Effector memory CD4-positive, alpha-beta T cell (primary cell): ENCODE measurements around the gene VWC2L.

Source experiments
- DNase-seq, 3 donors: peaks; one replicate each; pipeline ENCODE4 v3.0.0-alpha.2; 2020
- H3K27ac ChIP-seq: 2 replicates; pipeline ENCODE4 v1.7.0; 2013; ENCODE audit warnings: mild to moderate bottlenecking, low read length, moderate library complexity; ENCODE audit not compliant: insufficient read depth, poor library complexity, severe bottlenecking
- H3K27me3 ChIP-seq: replicated peaks from 2 replicates; pipeline ENCODE4 v1.7.0; 2013; ENCODE audit warnings: mild to moderate bottlenecking, low read length; ENCODE audit not compliant: insufficient read depth, control insufficient read depth, poor library complexity, severe bottlenecking
- H3K36me3 ChIP-seq: 2 replicates; pipeline ENCODE4 v1.7.0; 2013; ENCODE audit warnings: mild to moderate bottlenecking, low read length, moderate library complexity; ENCODE audit not compliant: control insufficient read depth, insufficient read depth
- H3K4me1 ChIP-seq: 2 replicates; pipeline ENCODE4 v1.7.0; 2013; ENCODE audit warnings: low read length, mild to moderate bottlenecking; ENCODE audit not compliant: control insufficient read depth, insufficient read depth, poor library complexity, severe bottlenecking
- H3K4me3 ChIP-seq: 2 replicates; pipeline ENCODE4 v1.7.0; 2013; ENCODE audit warnings: low read length, low read depth, mild to moderate bottlenecking; ENCODE audit not compliant: insufficient read depth, poor library complexity, severe bottlenecking
- H3K9me3 ChIP-seq: 2 replicates; pipeline ENCODE4 v1.7.0; 2013; ENCODE audit warnings: mild to moderate bottlenecking, low read length, moderate library complexity; ENCODE audit not compliant: control insufficient read depth

The VWC2L gene

GRCh38 chr2:214386720-214387119 is 24.1 kb upstream of the VWC2L start:
- Histone ChIP-seq H3K9me3 (no peaks in the 10 kb centered on the region), H3K4me3 (no peak overlapping the region), H3K27ac (no peak overlapping the region), H3K36me3 (no peaks in the 10 kb centered on the region), H3K27me3 (no peaks in the 10 kb centered on the region), H3K4me1 (no peaks in the 10 kb centered on the region)
- DNase-seq: no peak

- Histone ChIP-seq H3K4me1 (no peaks in the 10 kb centered on the region), H3K27me3 (no peaks in the 10 kb centered on the region), H3K4me3 (no peak overlapping the region), H3K36me3 (no peaks in the 10 kb centered on the region), H3K27ac (no peak overlapping the region), H3K9me3 (no peaks in the 10 kb centered on the region)
- no peak for DNase-seq
Observed at GRCh38 chr2:214389334-214389733, 21.5 kb upstream of the VWC2L start.

DNA sequence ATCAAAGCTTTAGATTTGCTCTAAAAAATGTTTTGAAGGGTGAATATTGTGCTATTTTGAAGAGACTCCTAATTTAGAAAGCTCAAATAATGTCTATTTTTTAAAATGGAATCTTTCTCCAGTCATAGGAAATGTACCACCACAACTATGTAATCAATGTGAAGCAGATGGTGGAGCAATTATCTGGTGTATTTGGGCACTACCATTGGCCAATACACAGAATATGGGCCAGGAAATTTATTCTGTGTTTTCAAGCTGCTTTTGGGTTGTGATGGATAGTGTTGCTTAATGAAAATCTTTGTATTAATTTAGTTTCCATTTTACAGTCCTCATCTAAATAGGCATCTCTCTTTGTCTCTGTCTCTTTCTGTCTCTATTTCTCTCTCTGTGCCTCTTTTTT is 17.1 kb upstream of the VWC2L start:
- Histone ChIP-seq H3K36me3 (no peaks in the 10 kb centered on the region), H3K4me3 (no peak overlapping the region), H3K4me1 (no peaks in the 10 kb centered on the region), H3K27me3 (no peaks in the 10 kb centered on the region), H3K27ac (no peak overlapping the region), H3K9me3 (no peaks in the 10 kb centered on the region)
- DNase-seq: no peak

- H3K4me3 ChIP-seq: no peak overlapping the region
- H3K27ac ChIP-seq: no peak overlapping the region
- no peaks in the 10 kb centered on the region for H3K27me3 ChIP-seq
- DNase-seq: no peak
- no peaks in the 10 kb centered on the region for H3K9me3 ChIP-seq
- H3K36me3 ChIP-seq: no peaks in the 10 kb centered on the region
- no peaks in the 10 kb centered on the region for H3K4me1 ChIP-seq
Observed at GRCh38 chr2:214395040-214395439, 15.8 kb upstream of the VWC2L start.

GRCh38 chr2:214401580-214401979 is 9.3 kb upstream of the VWC2L start:
- no peak for DNase-seq

DNA sequence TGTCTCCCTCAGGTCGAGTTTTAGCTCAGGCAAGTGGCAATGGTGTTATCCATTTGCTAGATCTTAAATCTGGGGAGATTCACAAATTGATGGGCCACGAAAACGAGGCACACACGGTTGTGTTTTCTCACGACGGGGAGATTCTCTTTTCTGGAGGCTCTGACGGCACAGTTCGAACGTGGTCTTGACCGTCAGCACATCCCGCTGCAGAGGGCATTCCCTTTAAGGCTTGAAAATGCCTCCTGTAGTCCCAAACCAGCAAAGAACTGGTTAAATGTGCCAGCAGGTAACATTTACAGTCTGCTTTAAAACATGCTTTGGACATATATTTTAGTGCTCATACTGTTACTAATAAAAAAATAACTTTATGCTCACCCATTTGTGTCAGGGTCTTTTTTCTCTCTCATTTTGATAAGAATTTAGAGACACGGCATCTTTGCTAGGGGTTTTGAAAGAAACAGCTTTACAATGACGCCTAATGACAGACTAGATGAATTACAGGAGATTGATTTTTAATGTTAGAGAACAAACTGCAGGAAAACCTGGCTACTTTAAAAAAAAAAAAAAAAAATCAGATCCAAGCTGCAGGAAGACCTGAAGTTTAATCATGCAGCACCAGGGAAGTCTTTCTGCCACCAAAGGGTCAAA is 602 bp upstream of the VWC2L start:
- no peak for DNase-seq

More at GRCh38 chr2:214401580-214401979, 9.3 kb upstream of the VWC2L start:
- no peaks in the 10 kb centered on the region for H3K9me3 ChIP-seq
- H3K27me3 ChIP-seq: no peaks in the 10 kb centered on the region
- no peaks in the 10 kb centered on the region for H3K36me3 ChIP-seq
- H3K4me1 ChIP-seq: no peaks in the 10 kb centered on the region
- H3K4me3 ChIP-seq: no peak overlapping the region
- H3K27ac ChIP-seq: no peak overlapping the region

GRCh38 chr2:214412679-214413078 is 1.8 kb downstream of the VWC2L start:
- no peaks in the 10 kb centered on the region for H3K4me1 ChIP-seq
- no peaks in the 10 kb centered on the region for H3K27me3 ChIP-seq
- no peaks in the 10 kb centered on the region for H3K36me3 ChIP-seq
- no peak overlapping the region for H3K4me3 ChIP-seq
- no peaks in the 10 kb centered on the region for H3K9me3 ChIP-seq
- no peak for DNase-seq
- H3K27ac ChIP-seq: no peak overlapping the region

More for the DNA sequence above, 602 bp upstream of the VWC2L start:
- Histone ChIP-seq H3K9me3 (no peaks in the 10 kb centered on the region), H3K36me3 (no peaks in the 10 kb centered on the region), H3K27me3 (no peaks in the 10 kb centered on the region), H3K4me1 (no peaks in the 10 kb centered on the region), H3K27ac (no peak overlapping the region), H3K4me3 (no peak overlapping the region)

DNA sequence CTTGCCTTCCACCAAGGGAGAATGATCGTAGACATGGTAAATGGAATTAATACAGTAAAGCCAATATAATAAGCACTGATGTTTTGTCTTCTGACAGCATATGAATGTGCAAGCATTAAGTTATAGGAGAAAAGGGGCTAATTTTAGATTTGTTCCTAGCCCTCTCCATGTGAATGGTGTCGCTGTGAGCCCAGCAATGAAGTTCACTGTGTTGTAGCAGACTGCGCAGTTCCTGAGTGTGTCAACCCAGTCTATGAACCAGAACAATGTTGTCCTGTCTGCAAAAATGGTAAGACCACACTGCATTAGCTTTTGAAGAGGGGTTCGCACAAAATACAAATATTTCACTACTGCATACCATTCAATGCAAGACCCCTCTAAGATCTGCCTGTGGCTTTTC is 25.6 kb downstream of the VWC2L start:
- no peaks in the 10 kb centered on the region for H3K27me3 ChIP-seq
- no peak overlapping the region for H3K27ac ChIP-seq
- no peak for DNase-seq
- no peak overlapping the region for H3K4me3 ChIP-seq
- H3K36me3 ChIP-seq: no peaks in the 10 kb centered on the region
- H3K9me3 ChIP-seq: no peaks in the 10 kb centered on the region
- no peaks in the 10 kb centered on the region for H3K4me1 ChIP-seq

DNA sequence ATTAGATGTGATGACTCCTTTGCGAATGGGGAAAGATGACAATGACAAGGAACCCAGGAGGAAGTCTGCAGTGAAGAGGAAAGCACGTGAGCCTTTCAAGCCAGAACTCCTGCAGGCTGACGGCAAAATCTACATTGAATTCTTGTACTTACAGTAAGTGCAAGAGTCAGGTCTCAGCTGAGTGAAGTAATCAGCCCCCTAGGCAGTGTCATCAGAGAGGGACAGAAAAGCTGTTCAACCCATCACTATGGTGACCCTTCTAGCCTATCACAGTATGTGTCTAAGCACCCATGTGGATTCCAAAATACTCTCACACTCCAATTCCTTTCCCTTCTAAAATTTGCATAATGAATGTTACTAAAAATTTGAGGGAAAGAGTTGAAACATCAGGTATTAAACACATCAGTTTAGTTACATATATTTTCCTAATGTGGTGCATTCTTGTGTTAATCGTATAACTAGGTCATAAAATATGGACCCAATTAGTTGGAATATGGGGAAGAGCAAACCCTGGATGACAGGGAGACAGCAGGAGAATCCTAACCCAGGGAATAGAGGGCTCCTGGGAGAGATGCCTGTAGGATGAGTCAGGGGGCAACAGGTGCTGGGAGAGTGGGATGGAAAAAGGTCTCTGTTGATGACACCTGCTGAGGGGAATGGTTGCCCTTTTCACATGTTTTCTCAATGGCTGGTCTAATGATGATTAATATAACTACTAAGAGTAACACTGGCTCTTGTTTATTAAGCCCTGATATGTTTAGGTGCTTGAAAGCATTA is 39.5 kb downstream of the VWC2L start:
- Histone ChIP-seq H3K27ac (no peak overlapping the region), H3K27me3 (no peaks in the 10 kb centered on the region), H3K9me3 (no peaks in the 10 kb centered on the region), H3K4me3 (no peak overlapping the region), H3K36me3 (no peaks in the 10 kb centered on the region), H3K4me1 (no peaks in the 10 kb centered on the region)
- DNase-seq: no peak

DNA sequence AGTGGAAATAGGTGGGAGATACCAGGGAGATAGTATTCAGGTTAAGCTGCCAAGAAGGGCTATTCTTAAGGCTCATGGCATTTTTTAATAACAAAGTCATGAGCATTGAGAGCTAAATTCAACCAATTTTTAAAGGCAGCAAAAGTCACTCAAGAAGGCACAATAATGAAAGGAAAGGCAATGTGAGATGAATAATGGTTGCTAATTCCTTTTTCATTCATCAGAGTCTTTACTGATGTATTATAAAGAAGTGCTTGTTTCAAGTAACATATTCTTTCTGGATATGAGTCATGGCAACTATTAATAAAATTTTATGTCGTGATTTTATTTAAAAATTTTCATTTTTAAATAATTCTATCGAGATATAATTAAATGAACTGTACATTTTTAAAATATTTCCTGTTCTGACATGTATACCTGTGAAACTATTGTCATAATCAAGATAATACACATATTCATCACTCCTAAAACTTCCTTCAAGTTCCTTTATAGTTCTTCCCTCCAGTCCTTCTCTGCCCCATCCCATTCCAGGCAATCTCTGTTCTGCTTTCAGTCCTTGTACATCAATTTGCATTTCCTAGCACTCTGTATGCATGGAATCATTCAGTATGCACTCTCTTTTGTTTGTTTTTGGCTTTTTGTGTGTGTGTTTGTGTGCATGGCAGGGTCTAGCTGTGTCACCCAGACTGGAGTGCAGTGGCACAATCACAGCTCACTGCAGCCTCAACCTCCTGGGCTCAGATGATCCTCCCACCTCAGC is 40.8 kb downstream of the VWC2L start:
- H3K27me3 ChIP-seq: no peaks in the 10 kb centered on the region
- H3K4me1 ChIP-seq: no peaks in the 10 kb centered on the region
- no peaks in the 10 kb centered on the region for H3K9me3 ChIP-seq
- no peaks in the 10 kb centered on the region for H3K36me3 ChIP-seq
- H3K4me3 ChIP-seq: no peak overlapping the region
- no peak for DNase-seq
- H3K27ac ChIP-seq: no peak overlapping the region
